HCT116 (cell line): Measurements from ENCODE around the gene PFKFB2.

Experiments used
- POLR2AphosphoS5 ChIP-seq: IDR thresholded peaks from 2 replicates; pipeline ENCODE4 v1.6.1; 2011; ENCODE audit warnings: mild to moderate bottlenecking, low read depth, low read length, moderate library complexity
- YY1 ChIP-seq: IDR thresholded peaks from 2 replicates; pipeline ENCODE4 v1.6.1; 2011; ENCODE audit warnings: low read length, low read depth, moderate library complexity, mild to moderate bottlenecking; ENCODE audit not compliant: insufficient replicate concordance; ENCODE audit errors: extremely low read depth
- TF ChIP-seq, protein P1 (sequence below), 3 experiments: fragments of 200-600 bp in 1 of 3; sonication (generic) in 1 of 3; IDR thresholded peaks in 2 of 3; conservative IDR thresholded peaks in 1 of 3; 2 replicates each; pipeline ENCODE4 v1.5.1; 2012 to 2017; ENCODE audit warnings: low read depth in 2 of 3, low read length in 2 of 3, antibody characterized with exemption in 1 of 3, borderline replicate concordance in 1 of 3, control low read depth in 1 of 3, mild to moderate bottlenecking in 1 of 3, mixed read lengths in 1 of 3, mixed run types in 1 of 3, moderate library complexity in 1 of 3; ENCODE audit not compliant: insufficient read depth in 1 of 3
- TF ChIP-seq, protein P2 (sequence below): IDR thresholded peaks from 2 replicates; pipeline ENCODE4 v1.6.1; 2012; ENCODE audit warnings: low read depth
- TF ChIP-seq, protein P3 (sequence below): IDR thresholded peaks from 2 replicates; pipeline ENCODE4 v1.6.1; 2012
- TF ChIP-seq, protein P4 (sequence below): IDR thresholded peaks from 2 replicates; pipeline ENCODE4 v1.6.1; 2012

DNA sequence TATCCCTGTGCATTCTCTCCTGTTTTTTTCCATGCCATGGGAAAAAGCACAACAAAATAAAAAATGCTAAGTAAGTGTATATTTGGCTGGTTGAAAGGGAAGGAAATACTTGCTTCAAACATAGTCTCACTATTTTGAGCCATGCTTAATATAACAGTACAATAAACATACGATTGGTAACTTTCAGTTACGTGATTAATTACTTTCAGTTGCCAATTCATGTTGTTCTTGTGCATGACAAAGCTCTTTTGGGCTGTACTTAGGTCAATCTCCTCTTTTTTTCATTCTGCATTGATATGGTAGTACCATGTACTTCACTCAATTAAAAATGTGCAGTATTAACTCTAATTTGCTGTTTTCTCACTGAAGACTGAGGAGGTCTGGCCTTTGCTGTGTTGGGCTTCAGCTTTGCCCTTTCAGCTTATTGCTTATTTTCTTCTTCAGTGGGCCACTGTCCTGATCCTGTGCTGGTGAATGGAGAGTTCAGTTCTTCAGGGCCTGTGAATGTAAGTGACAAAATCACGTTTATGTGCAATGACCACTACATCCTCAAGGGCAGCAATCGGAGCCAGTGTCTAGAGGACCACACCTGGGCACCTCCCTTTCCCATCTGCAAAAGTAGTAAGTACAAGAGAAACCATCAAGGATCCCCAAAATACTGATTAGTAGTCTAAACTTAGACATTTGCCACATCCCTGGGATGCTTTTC, 38.3 kb downstream of the PFKFB2 start:
- TF ChIP-seq POLR2AphosphoS5 (no peak), YY1 (no peak)
- TF ChIP-seq, protein P1, sequence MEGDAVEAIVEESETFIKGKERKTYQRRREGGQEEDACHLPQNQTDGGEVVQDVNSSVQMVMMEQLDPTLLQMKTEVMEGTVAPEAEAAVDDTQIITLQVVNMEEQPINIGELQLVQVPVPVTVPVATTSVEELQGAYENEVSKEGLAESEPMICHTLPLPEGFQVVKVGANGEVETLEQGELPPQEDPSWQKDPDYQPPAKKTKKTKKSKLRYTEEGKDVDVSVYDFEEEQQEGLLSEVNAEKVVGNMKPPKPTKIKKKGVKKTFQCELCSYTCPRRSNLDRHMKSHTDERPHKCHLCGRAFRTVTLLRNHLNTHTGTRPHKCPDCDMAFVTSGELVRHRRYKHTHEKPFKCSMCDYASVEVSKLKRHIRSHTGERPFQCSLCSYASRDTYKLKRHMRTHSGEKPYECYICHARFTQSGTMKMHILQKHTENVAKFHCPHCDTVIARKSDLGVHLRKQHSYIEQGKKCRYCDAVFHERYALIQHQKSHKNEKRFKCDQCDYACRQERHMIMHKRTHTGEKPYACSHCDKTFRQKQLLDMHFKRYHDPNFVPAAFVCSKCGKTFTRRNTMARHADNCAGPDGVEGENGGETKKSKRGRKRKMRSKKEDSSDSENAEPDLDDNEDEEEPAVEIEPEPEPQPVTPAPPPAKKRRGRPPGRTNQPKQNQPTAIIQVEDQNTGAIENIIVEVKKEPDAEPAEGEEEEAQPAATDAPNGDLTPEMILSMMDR (IDR thresholded peaks at IDR 0.05 in 2 of 3, conservative IDR thresholded peaks at IDR 0.05 in 1 of 3; ENCODE audit: borderline replicate concordance in 1 of 3, insufficient read depth in 1 of 3, low read depth in 2 of 3, low read length in 2 of 3) = 0 out of 6 replicates have a peak, but pooled peaks of 1 of the 3 experiments have one; percentile 22
- TF ChIP-seq, protein P2, sequence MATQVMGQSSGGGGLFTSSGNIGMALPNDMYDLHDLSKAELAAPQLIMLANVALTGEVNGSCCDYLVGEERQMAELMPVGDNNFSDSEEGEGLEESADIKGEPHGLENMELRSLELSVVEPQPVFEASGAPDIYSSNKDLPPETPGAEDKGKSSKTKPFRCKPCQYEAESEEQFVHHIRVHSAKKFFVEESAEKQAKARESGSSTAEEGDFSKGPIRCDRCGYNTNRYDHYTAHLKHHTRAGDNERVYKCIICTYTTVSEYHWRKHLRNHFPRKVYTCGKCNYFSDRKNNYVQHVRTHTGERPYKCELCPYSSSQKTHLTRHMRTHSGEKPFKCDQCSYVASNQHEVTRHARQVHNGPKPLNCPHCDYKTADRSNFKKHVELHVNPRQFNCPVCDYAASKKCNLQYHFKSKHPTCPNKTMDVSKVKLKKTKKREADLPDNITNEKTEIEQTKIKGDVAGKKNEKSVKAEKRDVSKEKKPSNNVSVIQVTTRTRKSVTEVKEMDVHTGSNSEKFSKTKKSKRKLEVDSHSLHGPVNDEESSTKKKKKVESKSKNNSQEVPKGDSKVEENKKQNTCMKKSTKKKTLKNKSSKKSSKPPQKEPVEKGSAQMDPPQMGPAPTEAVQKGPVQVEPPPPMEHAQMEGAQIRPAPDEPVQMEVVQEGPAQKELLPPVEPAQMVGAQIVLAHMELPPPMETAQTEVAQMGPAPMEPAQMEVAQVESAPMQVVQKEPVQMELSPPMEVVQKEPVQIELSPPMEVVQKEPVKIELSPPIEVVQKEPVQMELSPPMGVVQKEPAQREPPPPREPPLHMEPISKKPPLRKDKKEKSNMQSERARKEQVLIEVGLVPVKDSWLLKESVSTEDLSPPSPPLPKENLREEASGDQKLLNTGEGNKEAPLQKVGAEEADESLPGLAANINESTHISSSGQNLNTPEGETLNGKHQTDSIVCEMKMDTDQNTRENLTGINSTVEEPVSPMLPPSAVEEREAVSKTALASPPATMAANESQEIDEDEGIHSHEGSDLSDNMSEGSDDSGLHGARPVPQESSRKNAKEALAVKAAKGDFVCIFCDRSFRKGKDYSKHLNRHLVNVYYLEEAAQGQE = no peak
- TF ChIP-seq, protein P3, sequence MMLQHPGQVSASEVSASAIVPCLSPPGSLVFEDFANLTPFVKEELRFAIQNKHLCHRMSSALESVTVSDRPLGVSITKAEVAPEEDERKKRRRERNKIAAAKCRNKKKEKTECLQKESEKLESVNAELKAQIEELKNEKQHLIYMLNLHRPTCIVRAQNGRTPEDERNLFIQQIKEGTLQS = no peak
- TF ChIP-seq, protein P4, sequence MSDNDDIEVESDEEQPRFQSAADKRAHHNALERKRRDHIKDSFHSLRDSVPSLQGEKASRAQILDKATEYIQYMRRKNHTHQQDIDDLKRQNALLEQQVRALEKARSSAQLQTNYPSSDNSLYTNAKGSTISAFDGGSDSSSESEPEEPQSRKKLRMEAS = no peak
